SK-N-SH treated with all-trans-retinoic acid at 6 μM for 48 hours (cell line): ENCODE data around the gene PAK4.

Experiments used
- ATAC-seq: fragments of 200-7000 bp; cut with Tn5 transposase; 3 replicates; pipeline ENCODE4 v1.9.1; 2020; ENCODE audit warnings: mild to moderate bottlenecking, moderate library complexity
- ARNTL ChIP-seq: fragments of 450-650 bp; formaldehyde crosslinking; IDR thresholded peaks from 2 replicates; pipeline ENCODE4 v1.5.0; 2020; ENCODE audit warnings: low read depth, mild to moderate bottlenecking, moderate library complexity, borderline replicate concordance
- CREB5 ChIP-seq: fragments of 250-450 bp; sonication (Bioruptor Pico); IDR thresholded peaks from 2 replicates; pipeline ENCODE4 v1.5.1; 2020; ENCODE audit warnings: low read depth, mild to moderate bottlenecking, moderate library complexity
- CSDC2 ChIP-seq: fragments of 250-450 bp; sonication (Bioruptor Pico); IDR thresholded peaks from 2 replicates; pipeline ENCODE4 v1.5.0; 2020; ENCODE audit warnings: mild to moderate bottlenecking, moderate library complexity
- CSRNP3 ChIP-seq: fragments of 250-450 bp; sonication (Bioruptor Pico); IDR thresholded peaks from 2 replicates; pipeline ENCODE4 v1.5.1; 2021; ENCODE audit warnings: mild to moderate bottlenecking, moderate library complexity
- ESRRG ChIP-seq: fragments of 250-450 bp; sonication (Bioruptor Pico); IDR thresholded peaks from 2 replicates; pipeline ENCODE4 v1.6.1; 2021; ENCODE audit warnings: mild to moderate bottlenecking
- GLIS3 ChIP-seq: fragments of 250-450 bp; sonication (Bioruptor Pico); IDR thresholded peaks from 2 replicates; pipeline ENCODE4 v1.5.0; 2020; ENCODE audit warnings: mild to moderate bottlenecking, moderate library complexity
- ISL1 ChIP-seq: fragments of 250-450 bp; sonication (Bioruptor Pico); IDR thresholded peaks from 2 replicates; pipeline ENCODE4 v2.1.2; 2022; ENCODE audit warnings: mild to moderate bottlenecking, moderate library complexity
- OSR1 ChIP-seq: fragments of 250-450 bp; sonication (Bioruptor Pico); IDR thresholded peaks from 2 replicates; pipeline ENCODE4 v1.8.0; 2022; ENCODE audit warnings: moderate library complexity, mild to moderate bottlenecking, inconsistent platforms
- PATZ1 ChIP-seq: fragments of 250-450 bp; sonication (Bioruptor Pico); IDR thresholded peaks from 2 replicates; pipeline ENCODE4 v1.8.0; 2020; ENCODE audit warnings: mild to moderate bottlenecking, moderate library complexity, borderline replicate concordance
- POU6F1 ChIP-seq: fragments of 250-450 bp; sonication (Bioruptor Pico); IDR thresholded peaks from 2 replicates; pipeline ENCODE4 v1.8.0; 2021; ENCODE audit warnings: low read depth, mild to moderate bottlenecking, moderate library complexity, borderline replicate concordance
- PPARA ChIP-seq: fragments of 250-450 bp; sonication (Bioruptor Pico); IDR thresholded peaks from 2 replicates; pipeline ENCODE4 v1.5.0; 2020; ENCODE audit warnings: mild to moderate bottlenecking, borderline replicate concordance
- RARB ChIP-seq: fragments of 250-450 bp; sonication (Bioruptor Pico); IDR thresholded peaks from 2 replicates; pipeline ENCODE4 v1.8.0; 2021; ENCODE audit warnings: mild to moderate bottlenecking, moderate library complexity
- TCF4 ChIP-seq: fragments of 250-450 bp; sonication (Bioruptor Pico); IDR thresholded peaks from 2 replicates; pipeline ENCODE4 v1.8.0; 2021; ENCODE audit warnings: mild to moderate bottlenecking, moderate library complexity, borderline replicate concordance
- TOX ChIP-seq: fragments of 250-450 bp; sonication (Bioruptor Pico); IDR thresholded peaks from 2 replicates; pipeline ENCODE4 v1.8.0; 2021; ENCODE audit warnings: mild to moderate bottlenecking, moderate library complexity, borderline replicate concordance
- TSHZ2 ChIP-seq: fragments of 250-450 bp; sonication (Bioruptor Pico); IDR thresholded peaks from 2 replicates; pipeline ENCODE4 v1.5.0; 2020; ENCODE audit warnings: mild to moderate bottlenecking, moderate library complexity
- ZC3H10 ChIP-seq: fragments of 250-450 bp; sonication (Bioruptor Pico); IDR thresholded peaks from 2 replicates; pipeline ENCODE4 v1.5.1; 2021; ENCODE audit warnings: mild to moderate bottlenecking, moderate library complexity
- ZFP3 ChIP-seq: fragments of 250-450 bp; sonication (Bioruptor Pico); IDR thresholded peaks from 2 replicates; pipeline ENCODE4 v1.5.0; 2020; ENCODE audit warnings: mild to moderate bottlenecking, moderate library complexity
- ZFP30 ChIP-seq: fragments of 450-650 bp; formaldehyde crosslinking; IDR thresholded peaks from 2 replicates; pipeline ENCODE4 v1.5.0; 2022; ENCODE audit warnings: mild to moderate bottlenecking, moderate library complexity
- ZNF565 ChIP-seq: fragments of 450-650 bp; formaldehyde crosslinking; conservative IDR thresholded peaks from 2 replicates; pipeline ENCODE4 v1.5.0; 2020; ENCODE audit warnings: low read depth, mild to moderate bottlenecking, moderate library complexity
- ZNF70 ChIP-seq: fragments of 450-650 bp; formaldehyde crosslinking; IDR thresholded peaks from 2 replicates; pipeline ENCODE4 v1.5.0; 2020; ENCODE audit warnings: mild to moderate bottlenecking, moderate library complexity
- ZNF8 ChIP-seq: fragments of 450-650 bp; formaldehyde crosslinking; IDR thresholded peaks from 2 replicates; pipeline ENCODE4 v1.5.0; 2020; ENCODE audit warnings: mild to moderate bottlenecking, moderate library complexity

Gene PAK4

GRCh38 chr19:39111593-39112199, 13.9 kb upstream of the PAK4 start:
- ATAC-seq: peak; percentile 23; the same call in 1 of the 3 replicates
- TF ChIP-seq ESRRG: no peak
- TF ChIP-seq OSR1 (CRISPR knock-in tag): no peak
- no peak for TF ChIP-seq POU6F1 (CRISPR knock-in tag)
- TF ChIP-seq ZC3H10 (CRISPR knock-in tag): no peak
- no peak for TF ChIP-seq ZFP3
- TF ChIP-seq ZNF70: no peak
- no peak for TF ChIP-seq PPARA (CRISPR knock-in tag)
- no peak for TF ChIP-seq ZNF565
- TF ChIP-seq CSDC2 (CRISPR knock-in tag): no peak
- TF ChIP-seq CSRNP3 (CRISPR knock-in tag): no peak
- no peak for TF ChIP-seq ZNF8 (CRISPR knock-in tag)
- TF ChIP-seq TOX (CRISPR knock-in tag): no peak
- no peak for TF ChIP-seq TSHZ2 (CRISPR knock-in tag)
- TF ChIP-seq PATZ1 (CRISPR knock-in tag): no peak
- TF ChIP-seq RARB (CRISPR knock-in tag): no peak
- no peak for TF ChIP-seq ISL1 (CRISPR knock-in tag)

GRCh38 chr19:39112338-39112890, 13.2 kb upstream of the PAK4 start:
- TF ChIP-seq ZC3H10 (CRISPR knock-in tag): no peak
- ATAC-seq: peak; percentile 41

GRCh38 chr19:39113199-39113598, 12.4 kb upstream of the PAK4 start:
- ATAC-seq: no peak
- TF ChIP-seq GLIS3 (CRISPR knock-in tag) (no peak), ZNF70 (no peak), TOX (CRISPR knock-in tag) (no peak), OSR1 (CRISPR knock-in tag) (no peak), ARNTL (CRISPR knock-in tag) (no peak), ZC3H10 (CRISPR knock-in tag) (no peak), TCF4 (CRISPR knock-in tag) (no peak)

- ATAC-seq: no peak
- TF ChIP-seq ZC3H10 (CRISPR knock-in tag) (no peak), ARNTL (CRISPR knock-in tag) (no peak), TSHZ2 (CRISPR knock-in tag) (no peak), CSDC2 (CRISPR knock-in tag) (no peak), GLIS3 (CRISPR knock-in tag) (no peak), CREB5 (CRISPR knock-in tag) (no peak), ZFP3 (no peak), ESRRG (no peak), ZNF70 (no peak), ISL1 (CRISPR knock-in tag) (no peak), ZFP30 (CRISPR knock-in tag) (no peak), RARB (CRISPR knock-in tag) (no peak)
These were observed 10.3 kb upstream of the PAK4 start for GRCh38 chr19:39115105-39115847.
